Measurements from ENCODE around the gene RAD51B.

RAD51B gene

DNA sequence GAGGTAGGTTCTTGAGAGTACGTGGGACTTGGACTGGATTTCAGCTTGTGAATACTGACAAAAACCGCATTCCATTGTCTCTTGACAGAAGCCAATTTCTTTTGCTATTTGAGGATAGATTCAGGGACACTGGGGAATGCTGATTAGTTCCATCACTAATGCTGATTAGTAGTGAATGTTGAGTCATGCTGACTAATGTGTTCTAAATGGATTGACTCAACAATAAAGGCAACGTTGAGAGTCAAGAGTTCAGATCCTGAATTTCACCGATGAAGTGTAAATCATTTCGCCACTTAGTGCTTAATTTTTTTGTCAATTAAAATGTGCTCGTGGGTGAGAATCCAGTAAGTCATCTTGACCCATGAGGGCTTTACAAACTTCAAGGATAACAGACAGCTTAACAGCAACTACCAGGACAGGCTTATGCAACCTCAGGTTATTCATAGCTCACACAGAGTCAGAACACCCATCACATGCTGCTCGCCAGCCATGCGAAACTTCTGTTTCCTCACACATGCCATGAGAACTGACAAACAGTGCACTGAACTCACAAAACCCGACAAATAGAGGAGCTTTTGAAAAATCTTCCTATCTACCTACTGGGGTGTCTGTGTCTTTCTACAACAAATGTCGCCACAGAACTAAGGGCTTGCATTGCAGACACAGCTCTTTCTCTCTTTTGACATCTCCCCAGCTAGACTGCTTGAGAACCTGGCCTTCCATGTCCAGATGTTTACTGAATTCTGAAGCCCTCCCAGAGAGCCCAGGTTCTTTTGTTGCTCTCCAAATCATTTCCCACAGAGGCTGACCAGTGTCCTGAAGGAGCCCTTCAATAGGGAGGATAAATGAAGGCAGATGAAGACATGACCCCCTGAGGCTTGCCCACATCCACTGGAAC, 656.9 kb downstream of the RAD51B start:
- TF ChIP-seq SUZ12 (IDR thresholded peaks at IDR 0.05; ENCODE audit: extremely low read depth, insufficient read depth, insufficient read length) (no peak), YY1 (IDR thresholded peaks at IDR 0.05; ENCODE audit: insufficient read depth, insufficient read length) (no peak), ZNF274 (IDR thresholded peaks at IDR 0.05; ENCODE audit: low read depth, low read length) (no peak)
- Histone ChIP-seq H3K36me3 (ENCODE audit: insufficient read depth, insufficient read length, low read length) (no peaks in the 10 kb centered on the region), H3K9ac (ENCODE audit: insufficient read length, low read depth) (no peak overlapping the region), H3K27me3 (ENCODE audit: insufficient read depth, insufficient read length) (no peaks in the 10 kb centered on the region), H3K4me3 (ENCODE audit: insufficient read length, low read depth) (no peak overlapping the region), H3K9me3 (ENCODE audit: insufficient read depth, low read length) (no peaks in the 10 kb centered on the region), H3K4me1 (ENCODE audit: insufficient read depth, insufficient read length) (peaks cover 16% of the 10 kb centered on the region)
- no peak for DNase-seq (ENCODE audit: low read depth, low spot score)

DNA sequence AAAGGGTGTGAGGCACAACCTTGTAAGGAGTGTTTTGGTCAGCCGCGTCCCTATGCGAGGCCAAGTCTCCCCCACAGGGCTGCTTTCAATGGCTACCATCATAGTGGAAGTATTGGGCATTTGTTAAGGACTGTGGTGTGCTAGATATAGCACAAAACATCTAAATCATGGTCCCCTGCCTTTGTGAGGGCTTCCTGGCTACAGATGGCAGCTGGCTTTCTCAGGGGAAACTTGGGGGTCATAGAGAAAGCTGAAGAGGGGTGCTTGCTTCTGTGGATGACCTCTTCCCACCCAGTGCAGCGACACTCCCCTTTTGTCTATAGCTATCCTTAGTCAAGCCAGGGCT, 657.5 kb downstream of the RAD51B start:
- Histone ChIP-seq H3K9me3 (ENCODE audit: insufficient read depth, low read length) (no peaks in the 10 kb centered on the region), H3K9ac (ENCODE audit: insufficient read length, low read depth) (no peak overlapping the region), H3K36me3 (ENCODE audit: insufficient read depth, insufficient read length, low read length) (no peaks in the 10 kb centered on the region), H3K4me1 (ENCODE audit: insufficient read depth, insufficient read length) (peaks cover 13% of the 10 kb centered on the region), H3K4me3 (ENCODE audit: insufficient read length, low read depth) (no peak overlapping the region), H3K27me3 (ENCODE audit: insufficient read depth, insufficient read length) (no peaks in the 10 kb centered on the region)
- TF ChIP-seq YY1 (IDR thresholded peaks at IDR 0.05; ENCODE audit: insufficient read depth, insufficient read length) (no peak), ZNF274 (IDR thresholded peaks at IDR 0.05; ENCODE audit: low read depth, low read length) (no peak), SUZ12 (IDR thresholded peaks at IDR 0.05; ENCODE audit: extremely low read depth, insufficient read depth, insufficient read length) (no peak)
- DNase-seq (ENCODE audit: low read depth, low spot score), result no peak

DNA sequence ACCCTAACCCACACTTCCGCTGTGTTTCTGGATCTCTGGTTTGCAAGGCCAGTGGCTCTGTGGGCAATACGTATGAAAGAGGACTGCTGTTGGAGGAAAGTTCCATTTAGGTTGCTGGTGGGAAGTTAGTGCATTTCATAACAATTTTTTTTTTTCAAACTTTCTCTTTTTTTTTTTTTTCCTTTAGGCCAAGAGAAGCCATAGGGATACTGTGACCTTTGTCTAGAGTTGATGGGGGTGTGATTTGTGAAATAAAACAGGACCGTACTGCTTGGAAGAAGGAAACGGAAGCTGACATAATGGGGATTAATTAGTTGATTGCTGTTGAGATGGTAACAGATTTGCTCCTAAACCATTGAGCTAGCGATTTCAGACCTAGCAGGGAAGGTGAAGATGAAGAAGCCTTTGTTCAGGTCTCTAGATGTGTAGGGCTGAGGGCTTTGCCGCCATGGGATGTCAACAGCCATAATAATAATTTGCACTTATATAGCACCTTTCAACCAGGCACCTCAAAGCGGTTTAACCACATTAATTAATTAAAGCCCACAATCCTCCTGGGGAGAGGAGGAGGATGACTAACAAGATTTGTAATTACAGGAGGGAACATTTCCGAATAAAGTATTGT, 658.0 kb downstream of the RAD51B start:
- Histone ChIP-seq H3K4me3 (ENCODE audit: insufficient read length, low read depth) (no peak overlapping the region), H3K36me3 (ENCODE audit: insufficient read depth, insufficient read length, low read length) (no peaks in the 10 kb centered on the region), H3K9me3 (ENCODE audit: insufficient read depth, low read length) (no peaks in the 10 kb centered on the region), H3K4me1 (ENCODE audit: insufficient read depth, insufficient read length) (peaks cover 9% of the 10 kb centered on the region), H3K9ac (ENCODE audit: insufficient read length, low read depth) (no peak overlapping the region), H3K27me3 (ENCODE audit: insufficient read depth, insufficient read length) (no peaks in the 10 kb centered on the region)
- TF ChIP-seq YY1 (IDR thresholded peaks at IDR 0.05; ENCODE audit: insufficient read depth, insufficient read length) (no peak), ZNF274 (IDR thresholded peaks at IDR 0.05; ENCODE audit: low read depth, low read length) (no peak), SUZ12 (IDR thresholded peaks at IDR 0.05; ENCODE audit: extremely low read depth, insufficient read depth, insufficient read length) (no peak)
- DNase-seq (ENCODE audit: low read depth, low spot score), result no peak

DNA sequence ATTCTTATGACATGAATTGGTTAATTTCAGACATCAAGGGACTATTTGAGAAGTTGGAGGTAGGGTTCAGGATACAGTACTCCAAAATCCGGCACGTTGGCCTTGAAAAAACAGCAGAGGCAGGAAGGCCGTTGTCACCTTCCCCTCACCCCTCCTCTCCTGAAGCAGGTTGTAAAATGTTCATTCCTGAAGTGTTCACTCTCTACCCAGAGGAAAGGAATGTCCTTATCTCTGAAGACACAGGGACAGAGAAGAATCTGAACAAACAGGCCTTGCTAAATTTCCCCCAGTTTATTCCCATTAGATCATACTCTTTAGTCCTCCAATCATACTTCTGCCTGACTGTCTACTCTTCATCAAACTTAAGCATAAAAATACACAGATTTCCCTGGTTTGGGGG, 659.7 kb downstream of the RAD51B start:
- Histone ChIP-seq H3K27me3 (ENCODE audit: insufficient read depth, insufficient read length) (no peaks in the 10 kb centered on the region), H3K4me3 (ENCODE audit: insufficient read length, low read depth) (no peak overlapping the region), H3K9me3 (ENCODE audit: insufficient read depth, low read length) (no peaks in the 10 kb centered on the region), H3K4me1 (ENCODE audit: insufficient read depth, insufficient read length) (peaks cover 5% of the 10 kb centered on the region), H3K9ac (ENCODE audit: insufficient read length, low read depth) (no peak overlapping the region), H3K36me3 (ENCODE audit: insufficient read depth, insufficient read length, low read length) (no peaks in the 10 kb centered on the region)
- DNase-seq (ENCODE audit: low read depth, low spot score), result no peak
- TF ChIP-seq ZNF274 (IDR thresholded peaks at IDR 0.05; ENCODE audit: low read depth, low read length) (no peak), SUZ12 (IDR thresholded peaks at IDR 0.05; ENCODE audit: extremely low read depth, insufficient read depth, insufficient read length) (no peak), YY1 (IDR thresholded peaks at IDR 0.05; ENCODE audit: insufficient read depth, insufficient read length) (no peak)

DNA sequence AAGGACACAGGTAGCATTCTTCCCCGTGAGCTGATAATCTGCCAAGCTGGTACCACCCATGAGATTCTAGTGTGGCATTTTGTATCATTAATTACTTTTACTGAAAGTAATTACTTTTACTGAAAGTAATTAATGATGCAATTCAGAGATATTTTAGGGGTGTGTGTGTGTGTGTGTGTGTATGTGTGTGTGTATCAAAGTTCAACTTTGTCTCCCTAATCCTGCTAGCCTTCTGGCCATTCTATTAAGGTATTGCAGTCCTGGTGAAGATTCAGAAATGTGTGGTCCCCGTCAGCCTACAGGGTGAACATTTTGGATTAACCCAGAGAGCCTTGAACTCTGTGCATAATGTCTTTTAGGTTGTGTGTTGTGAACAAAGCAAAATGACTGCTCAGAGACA, 662.4 kb downstream of the RAD51B start:
- Histone ChIP-seq H3K36me3 (ENCODE audit: insufficient read depth, insufficient read length, low read length) (no peaks in the 10 kb centered on the region), H3K4me3 (ENCODE audit: insufficient read length, low read depth) (no peak overlapping the region), H3K4me1 (ENCODE audit: insufficient read depth, insufficient read length) (no peaks in the 10 kb centered on the region), H3K9me3 (ENCODE audit: insufficient read depth, low read length) (no peaks in the 10 kb centered on the region), H3K27me3 (ENCODE audit: insufficient read depth, insufficient read length) (no peaks in the 10 kb centered on the region), H3K9ac (ENCODE audit: insufficient read length, low read depth) (no peak overlapping the region)
- TF ChIP-seq ZNF274 (IDR thresholded peaks at IDR 0.05; ENCODE audit: low read depth, low read length) (no peak), SUZ12 (IDR thresholded peaks at IDR 0.05; ENCODE audit: extremely low read depth, insufficient read depth, insufficient read length) (no peak), YY1 (IDR thresholded peaks at IDR 0.05; ENCODE audit: insufficient read depth, insufficient read length) (no peak)
- no peak for DNase-seq (ENCODE audit: low read depth, low spot score)

DNA sequence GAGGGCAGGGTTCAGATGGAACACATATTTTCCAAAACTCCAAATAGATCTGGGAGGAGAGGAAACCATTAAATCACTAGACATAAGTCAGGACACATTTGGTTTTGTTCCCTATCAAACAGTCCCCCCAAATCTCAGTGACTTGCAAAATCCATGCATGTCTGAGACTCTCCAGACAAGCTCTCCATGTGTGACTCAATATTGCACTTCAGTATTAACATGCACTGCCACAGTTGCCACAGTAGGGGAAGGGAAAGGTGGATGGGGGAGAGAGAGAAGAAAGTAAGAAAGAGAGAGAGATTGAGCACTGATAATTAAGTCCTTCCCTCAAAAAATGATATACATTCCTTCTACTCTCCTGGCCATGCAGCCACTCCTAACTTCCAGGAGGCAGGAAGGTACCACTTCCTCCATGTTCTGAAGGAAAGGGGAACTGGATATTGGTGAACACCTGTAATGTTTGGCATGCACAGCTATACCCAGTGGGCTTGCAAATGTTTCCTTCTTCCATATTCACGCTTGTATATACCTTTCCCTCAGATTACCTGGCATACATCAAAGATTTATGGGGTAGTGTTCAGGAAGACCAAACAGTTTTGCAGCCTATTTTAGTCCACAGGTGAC, 663.3 kb downstream of the RAD51B start:
- Histone ChIP-seq H3K27me3 (ENCODE audit: insufficient read depth, insufficient read length) (no peaks in the 10 kb centered on the region), H3K36me3 (ENCODE audit: insufficient read depth, insufficient read length, low read length) (no peaks in the 10 kb centered on the region), H3K9ac (ENCODE audit: insufficient read length, low read depth) (no peak overlapping the region), H3K4me3 (ENCODE audit: insufficient read length, low read depth) (no peak overlapping the region), H3K9me3 (ENCODE audit: insufficient read depth, low read length) (no peaks in the 10 kb centered on the region), H3K4me1 (ENCODE audit: insufficient read depth, insufficient read length) (no peaks in the 10 kb centered on the region)
- TF ChIP-seq ZNF274 (IDR thresholded peaks at IDR 0.05; ENCODE audit: low read depth, low read length) (no peak), SUZ12 (IDR thresholded peaks at IDR 0.05; ENCODE audit: extremely low read depth, insufficient read depth, insufficient read length) (no peak), YY1 (IDR thresholded peaks at IDR 0.05; ENCODE audit: insufficient read depth, insufficient read length) (no peak)
- no peak for DNase-seq (ENCODE audit: low read depth, low spot score)
